IPS DF 19.7 (cell line): Measurements from ENCODE around the gene MTHFD2L.
"Not testable (repeated sequence)": the region's sequence is repeated elsewhere in the genome, so short reads cannot be mapped to it uniquely, and the experiment has no call there.

Experiments
- DNase-seq: peaks from one replicate; pipeline ENCODE4 v3.0.0-alpha.2; 2013; ENCODE audit warnings: low read depth, low spot score

Gene MTHFD2L

GRCh38 chr4:74334636-74335035, 176.7 kb downstream of the MTHFD2L start:
- no peak for DNase-seq

GRCh38 chr4:74335341-74336021, 177.6 kb downstream of the MTHFD2L start:
- no peak for DNase-seq

- no peak for DNase-seq
These were observed 180.9 kb downstream of the MTHFD2L start for GRCh38 chr4:74338792-74339333.

GRCh38 chr4:74339501-74339900, 181.6 kb downstream of the MTHFD2L start:
- DNase-seq = no peak

GRCh38 chr4:74340421-74340820, 182.5 kb downstream of the MTHFD2L start:
- DNase-seq = not testable (repeated sequence)

GRCh38 chr4:74344031-74344430, 186.1 kb downstream of the MTHFD2L start:
- DNase-seq = no peak
